HG02610 (cell line): ENCODE results near the gene WWC1.

Experiments
- ATAC-seq: cut with Tn5 transposase; IDR thresholded peaks from one replicate; pipeline ENCODE4 v1.9.1; 2021; ENCODE audit warnings: mild to moderate bottlenecking, moderate library complexity; ENCODE audit not compliant: unreplicated experiment

WWC1 gene

DNA sequence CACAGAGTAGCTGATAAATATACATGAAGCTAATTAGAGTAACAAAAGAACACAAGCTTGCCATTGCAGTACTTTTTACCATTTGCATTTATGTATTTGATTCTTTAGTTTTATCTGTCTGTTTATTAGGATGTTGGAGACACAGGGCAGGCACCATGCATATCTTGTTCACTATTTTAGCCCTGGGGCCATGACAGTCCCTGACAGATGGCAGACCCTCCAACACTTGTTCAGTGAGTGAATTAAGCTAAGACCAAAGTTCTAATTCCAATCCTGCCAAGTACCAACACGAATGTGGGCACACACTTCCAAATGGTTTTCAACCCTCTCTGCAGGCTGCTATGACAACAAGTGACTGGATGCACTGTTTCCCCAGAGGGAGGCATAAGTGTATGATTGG lies 182.9 kb downstream of the WWC1 start:
- no peak for ATAC-seq

DNA sequence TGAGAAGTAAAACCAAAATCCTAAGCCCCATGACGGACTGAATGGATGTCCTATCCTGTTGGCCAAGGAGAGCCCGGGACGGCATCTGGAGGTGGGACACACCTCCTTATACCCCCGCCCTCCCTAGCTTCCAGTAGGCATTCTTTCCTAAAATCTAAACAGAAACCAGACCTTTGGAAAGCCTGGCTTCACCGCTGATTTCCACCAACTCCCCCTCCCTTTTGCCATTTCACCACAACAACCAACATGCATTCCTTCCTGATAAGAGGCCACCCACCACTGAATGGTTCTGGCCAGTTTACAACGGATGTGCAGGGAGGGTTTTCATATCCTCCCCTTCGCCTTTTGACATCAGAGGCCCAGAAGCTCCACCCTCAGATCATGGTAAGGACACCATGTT lies 185.6 kb downstream of the WWC1 start:
- ATAC-seq = no peak

DNA sequence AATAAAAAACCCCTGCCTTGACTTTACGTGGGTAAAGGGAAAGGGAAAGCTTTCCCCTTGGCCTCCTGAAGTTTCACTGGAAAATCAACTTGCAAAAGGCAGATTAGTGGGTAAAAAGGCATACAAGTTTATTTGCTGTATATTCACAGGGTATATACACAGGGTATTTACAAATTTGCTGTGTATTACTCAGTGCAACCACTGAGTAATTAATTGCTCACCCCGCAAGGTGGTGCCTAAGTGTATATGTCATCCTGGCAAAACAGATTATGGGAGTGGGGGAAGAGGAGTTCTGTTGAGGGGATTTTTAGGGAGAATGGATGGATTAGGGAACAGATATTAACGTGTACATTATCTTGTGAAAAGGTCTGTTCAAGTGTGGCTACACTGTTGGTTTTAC lies 187.7 kb downstream of the WWC1 start:
- no peak for ATAC-seq

DNA sequence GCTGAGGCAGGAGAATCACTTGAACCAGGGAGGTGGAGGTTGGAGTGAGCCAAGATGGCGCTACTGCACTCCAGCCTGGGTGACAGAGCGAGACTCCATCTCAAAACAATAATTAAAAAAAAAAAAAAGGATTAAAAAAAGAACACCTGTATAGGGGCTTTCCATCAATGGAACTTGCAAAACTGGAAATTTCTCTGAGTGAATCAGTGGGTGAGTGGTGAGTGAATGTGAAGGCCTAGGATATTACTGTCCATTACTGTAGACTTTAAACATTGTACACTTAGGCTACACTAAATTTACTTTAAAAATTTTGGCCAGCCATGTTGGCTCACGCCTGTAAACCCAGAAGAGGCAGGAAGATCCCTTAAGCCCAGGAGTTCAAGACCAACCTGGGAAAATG lies 189.2 kb downstream of the WWC1 start:
- no peak for ATAC-seq

DNA sequence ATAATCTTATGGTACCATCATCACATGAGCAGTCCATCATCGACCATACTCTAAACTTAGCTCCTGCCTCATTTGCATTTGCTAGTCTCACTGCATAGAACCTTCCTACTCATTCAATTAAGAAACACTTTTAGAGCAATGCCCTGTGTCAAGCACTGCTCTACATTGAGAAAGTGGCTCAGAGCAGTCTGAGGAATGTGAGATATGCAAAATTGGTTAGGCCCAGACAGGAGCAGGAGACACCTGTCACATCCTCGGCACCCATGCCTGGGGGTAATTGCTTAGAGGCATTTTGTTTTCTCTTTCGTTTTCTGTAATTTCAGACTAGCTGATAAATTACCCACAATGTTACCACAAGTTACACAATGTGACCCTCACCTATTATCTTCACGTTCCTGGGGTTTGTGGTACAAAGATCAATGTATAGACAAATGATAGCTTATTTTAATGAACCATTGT lies 189.9 kb downstream of the WWC1 start:
- ATAC-seq = peak; percentile 91

DNA sequence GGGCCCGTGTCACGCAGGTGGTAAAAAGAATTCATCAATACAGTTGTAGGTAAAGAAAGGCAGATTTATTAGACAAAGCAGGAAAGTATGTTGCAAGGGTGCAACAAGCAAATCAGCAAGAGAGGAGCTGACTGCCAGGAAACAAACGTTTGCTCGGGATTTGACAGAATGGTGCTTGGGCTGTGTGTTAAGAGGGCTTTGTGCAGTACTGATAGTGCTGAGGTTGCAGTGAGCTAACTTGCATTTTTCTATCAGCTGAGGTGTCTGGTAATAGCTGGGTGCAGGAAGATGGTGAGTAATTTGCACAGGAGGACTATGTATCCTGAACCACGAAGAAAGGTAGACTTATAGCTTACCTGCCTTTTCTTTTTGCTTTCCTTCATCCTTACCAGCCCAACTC lies 190.9 kb downstream of the WWC1 start:
- no peak for ATAC-seq

DNA sequence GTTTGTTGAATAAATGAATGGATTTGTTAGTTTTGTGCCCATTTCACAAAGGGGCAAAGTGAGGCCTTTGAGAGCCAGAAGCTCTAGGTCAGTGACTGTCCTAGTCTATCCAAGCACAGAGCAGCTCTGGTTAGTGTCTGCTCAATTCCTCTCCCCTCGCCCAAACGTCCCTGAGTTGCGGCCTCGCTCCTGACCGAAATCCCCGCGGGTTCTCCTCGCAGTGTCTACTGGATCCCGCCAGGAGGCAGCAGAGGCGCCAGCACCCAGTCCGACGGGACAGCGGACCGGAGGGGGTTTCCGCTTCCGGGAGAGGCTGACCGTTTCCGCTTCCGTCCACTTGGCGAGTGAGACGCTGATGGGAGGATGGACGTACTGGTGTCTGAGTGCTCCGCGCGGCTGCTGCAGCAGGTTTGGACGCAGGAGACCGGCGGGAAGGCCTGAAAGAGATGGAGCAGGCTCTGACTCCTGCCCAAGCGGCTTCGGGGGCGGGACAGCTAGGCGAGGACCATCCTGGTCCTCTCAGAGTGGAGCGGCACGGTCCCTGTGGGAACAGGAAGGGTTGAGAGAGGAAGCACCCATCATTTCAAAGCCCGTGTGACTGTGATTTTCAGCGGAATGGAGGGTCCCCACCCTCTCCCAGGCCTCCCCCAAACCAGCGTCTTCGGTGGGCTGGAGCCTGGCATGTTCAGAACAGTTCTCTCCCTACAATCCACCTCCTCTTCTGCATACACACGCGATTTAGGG lies 194.9 kb downstream of the WWC1 start, which contains the start of gene RARS1:
TSS of gene RARS1 (plus strand) at position 336 of the 744 bp plus-strand sequence. CDS start at position 364, 28 bp downstream.
- peak; percentile 86 for ATAC-seq

DNA sequence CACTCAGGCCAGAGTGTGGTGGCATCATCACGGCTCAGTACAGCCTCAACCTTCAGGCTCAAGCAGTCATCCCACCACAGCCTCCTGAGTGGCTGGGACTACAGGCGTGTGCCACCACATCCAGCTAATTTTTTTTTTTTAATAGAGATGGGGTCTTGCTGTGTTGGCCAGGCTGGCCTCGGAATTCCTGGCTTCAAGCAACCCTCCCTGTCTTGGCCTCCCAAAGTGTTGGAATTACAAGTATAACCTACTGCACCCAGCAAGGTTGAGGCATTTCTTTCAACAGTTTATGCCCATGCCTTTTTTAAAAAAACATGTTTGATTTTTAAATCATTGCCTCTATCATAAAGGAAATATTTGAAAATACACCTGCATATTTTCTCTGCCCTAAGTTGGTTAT lies 197.6 kb downstream of the WWC1 start:
- ATAC-seq = no peak

DNA sequence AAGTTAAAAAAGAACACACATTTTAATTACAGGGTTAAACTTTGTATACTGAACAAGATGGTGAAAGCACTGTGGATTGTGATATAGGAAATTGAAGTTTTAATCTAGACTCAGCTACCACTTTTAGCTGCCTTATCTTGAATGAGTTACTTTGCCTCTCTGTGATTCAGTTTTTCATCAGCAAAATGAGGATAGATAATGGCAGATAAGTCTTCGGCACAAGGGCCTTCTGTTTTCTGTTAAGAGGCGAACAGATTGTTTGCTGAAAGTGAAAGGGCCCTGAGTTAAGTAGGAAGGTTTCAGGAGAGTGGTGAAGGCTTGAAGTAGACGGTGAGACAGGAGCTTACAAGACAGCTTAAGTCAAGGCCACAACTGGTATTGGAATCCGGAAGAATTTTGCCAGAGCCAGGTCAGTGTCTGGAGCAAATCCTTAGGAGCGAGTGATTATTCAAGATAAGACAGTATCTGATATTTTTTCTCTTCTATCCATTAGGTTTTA lies 202.7 kb downstream of the WWC1 start:
- no peak for ATAC-seq

DNA sequence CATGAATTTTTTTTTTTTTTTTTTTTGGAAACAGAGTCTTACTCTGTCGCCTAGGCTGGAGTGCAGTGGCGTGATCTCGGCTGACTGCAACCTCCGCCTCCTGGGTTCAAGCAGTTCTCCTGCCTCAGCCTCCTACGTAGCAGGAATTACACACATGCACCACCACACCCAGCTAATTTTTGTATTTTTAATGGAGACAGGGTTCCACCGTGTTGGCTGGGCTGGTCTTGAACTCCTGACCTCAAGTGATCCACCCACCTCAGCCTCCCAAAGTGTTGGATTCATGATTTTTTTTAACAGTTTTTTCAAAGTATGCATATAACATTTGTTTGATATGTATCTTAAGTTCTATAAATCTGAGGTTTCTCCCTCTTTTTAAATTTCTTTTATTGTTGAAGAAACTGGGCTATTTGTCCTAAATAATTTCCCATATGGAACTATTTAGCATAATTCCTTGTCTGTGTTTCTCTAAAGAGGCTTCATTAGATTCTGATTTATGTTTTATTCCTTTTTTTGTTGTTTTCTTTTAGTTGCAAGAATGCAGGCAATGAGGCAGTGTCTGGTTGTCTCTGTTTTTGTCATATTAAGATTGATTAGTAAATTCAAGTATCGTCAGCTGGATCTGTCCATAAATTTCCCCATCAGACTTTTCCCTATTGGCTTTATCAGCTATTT lies 211.3 kb downstream of the WWC1 start:
- no peak for ATAC-seq

DNA sequence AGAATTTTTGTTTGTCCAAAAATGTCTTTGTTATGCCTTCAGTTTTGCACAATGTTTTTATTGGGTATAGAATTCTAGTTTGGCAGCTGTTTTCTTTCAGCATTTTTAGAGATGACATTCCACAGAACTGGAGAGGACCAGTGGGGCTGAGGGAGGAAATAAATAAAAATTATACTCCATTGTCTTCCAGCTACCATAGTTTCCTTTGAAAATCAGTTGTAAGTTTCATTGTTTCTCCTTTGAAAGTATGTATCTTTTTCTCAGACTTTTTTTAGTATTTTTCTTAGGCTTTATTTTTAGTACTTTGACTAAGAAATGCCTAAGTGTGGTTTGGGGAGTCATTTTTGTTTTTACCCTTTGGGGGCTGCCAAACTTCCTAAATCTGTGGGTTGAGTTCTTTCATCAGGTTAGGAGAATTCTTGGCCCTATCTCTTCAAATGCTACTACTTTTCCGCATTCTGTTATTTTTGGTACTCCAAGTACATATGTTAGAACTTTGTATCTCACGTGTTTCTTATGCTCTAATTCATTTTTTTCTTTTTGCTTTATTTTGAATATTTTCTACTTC lies 222.5 kb downstream of the WWC1 start:
- ATAC-seq = no peak
